PC-9 (cell line): ENCODE data around the gene C9orf43. TPM values are rescaled to one million over a fixed set of nuclear protein-coding genes. Genes with fewer than 3 reads are reported as not detected.
A peak's percentile ranks its signal among the peaks of the same experiment; 100 is the strongest.
"Not testable (repeated sequence)": the region's sequence is repeated elsewhere in the genome, so short reads cannot be mapped to it uniquely, and the experiment has no call there.

ENCODE experiments used
- BruUV-seq: library from RNA; stranded (reverse); fragments of 400-500 nt; replicated peaks from 2 replicates; lab custom pipeline; 2021; lab: Mats Ljungman, UMichigan
- CTCF ChIA-PET: fragments of 300-600 bp; sonication (Branson Sonifier 250); formaldehyde crosslinking; loops from one replicate; lab custom pipeline; 2022; ENCODE audit warnings: antibody characterized with exemption; lab: Charles Lee
- POLR2A ChIA-PET: fragments of 300-600 bp; sonication (Branson Sonifier 250); formaldehyde crosslinking; loops from one replicate; lab custom pipeline; 2022; ENCODE audit warnings: antibody characterized with exemption; ENCODE audit not compliant: unreplicated experiment; lab: Charles Lee
- DNase-seq, 2 experiments: peaks; one replicate each; pipeline versions ENCODE4 v3.0.0 to v3.0.0-alpha.2; 2015 to 2022; ENCODE audit warnings: mixed read lengths in 1 of 2
- H2AFZ ChIP-seq: fragments of 200-600 bp; sonication (generic); 2 replicates; pipeline ENCODE4 v1.8.1; 2017; ENCODE audit warnings: antibody characterized with exemption
- H3F3A ChIP-seq: fragments of 200-600 bp; sonication (generic); 2 replicates; pipeline ENCODE4 v1.8.1; 2017; ENCODE audit warnings: antibody characterized with exemption, mild to moderate bottlenecking, low read depth; ENCODE audit not compliant: insufficient read depth
- H3K27ac ChIP-seq: fragments of 200-600 bp; sonication (generic); 2 replicates; pipeline ENCODE4 v1.6.1; 2016; ENCODE audit warnings: mixed run types
- H3K27me3 ChIP-seq: fragments of 200-600 bp; sonication (generic); 2 replicates; pipeline ENCODE4 v1.6.1; 2016; ENCODE audit warnings: low read depth, mixed run types; ENCODE audit not compliant: insufficient read depth
- H3K36me3 ChIP-seq: fragments of 200-600 bp; sonication (generic); 2 replicates; pipeline ENCODE4 v1.6.1; 2016; ENCODE audit warnings: low read depth, mixed run types
- H3K4me1 ChIP-seq: fragments of 200-600 bp; sonication (generic); replicated peaks from 2 replicates; pipeline ENCODE4 v1.6.1; 2016; ENCODE audit warnings: mixed run types; ENCODE audit not compliant: insufficient read depth
- H3K4me2 ChIP-seq: fragments of 200-600 bp; sonication (generic); 2 replicates; pipeline ENCODE4 v1.6.1; 2017; ENCODE audit warnings: mixed run types
- H3K4me3 ChIP-seq: fragments of 200-600 bp; sonication (generic); 2 replicates; pipeline ENCODE4 v1.6.1; 2016; ENCODE audit warnings: mixed run types
- H3K79me2 ChIP-seq: fragments of 200-600 bp; sonication (generic); 2 replicates; pipeline ENCODE4 v1.6.1; 2017; ENCODE audit warnings: low read depth, mixed run types
- H3K9me2 ChIP-seq: fragments of 200-600 bp; sonication (generic); 2 replicates; pipeline ENCODE4 v1.8.1; 2017; ENCODE audit warnings: mild to moderate bottlenecking; ENCODE audit not compliant: insufficient read depth
- H3K9me3 ChIP-seq: fragments of 200-600 bp; sonication (generic); 2 replicates; pipeline ENCODE4 v1.8.1; 2016; ENCODE audit warnings: low read depth; ENCODE audit not compliant: insufficient read depth
- H4K20me1 ChIP-seq: fragments of 200-600 bp; sonication (generic); 2 replicates; pipeline ENCODE4 v1.8.1; 2017; ENCODE audit not compliant: insufficient read depth
- CTCF ChIP-seq: fragments of 200-600 bp; sonication (generic); conservative IDR thresholded peaks from 2 replicates; pipeline ENCODE4 v1.6.1; 2017; ENCODE audit warnings: mixed run types, antibody characterized with exemption, mild to moderate bottlenecking, moderate library complexity
- EZH2 ChIP-seq: fragments of 200-600 bp; sonication (generic); IDR thresholded peaks from 2 replicates; pipeline ENCODE4 v1.8.0; 2017; ENCODE audit warnings: antibody characterized with exemption, low read depth
- intact Hi-C: fragments of 100-400 bp; cut with micrococcal nuclease; formaldehyde crosslinking; loops from one replicate; pipeline ENCODE4 v1.10.0; 2022; ENCODE audit not compliant: unreplicated experiment
- total RNA-seq: library from RNA; stranded (reverse); gene quantifications from 2 replicates; pipeline ENCODE4 v1.2.3, GENCODE V29; 2021

The C9orf43 gene
- total RNA-seq, 1 experiment from 2014 or later = 2.5 TPM

- TF ChIP-seq EZH2 (no peak), CTCF (peak; percentile 89)
- Histone ChIP-seq H4K20me1 (0 out of 2 replicates have a peak, but pooled peaks cover 7% of the 10 kb centered on the region), H3K36me3 (no peaks in the 10 kb centered on the region), H3K4me2 (peak within 1 kb of the TSS; percentile 77), H3K4me3 (peak within 1 kb of the TSS; percentile 75), H3F3A (peaks cover 29% of the 10 kb centered on the region), H3K4me1 (peaks cover 32% of the 10 kb centered on the region), H3K79me2 (no peaks in the 10 kb centered on the region), H3K27ac (peak within 1 kb of the TSS; percentile 14; the same call in 1 of the 2 replicates), H3K9me2 (no peaks in the 10 kb centered on the region), H3K9me3 (no peaks in the 10 kb centered on the region), H2AFZ (peak within 1 kb of the TSS; percentile 93), H3K27me3 (no peaks in the 10 kb centered on the region)
- POLR2A ChIA-PET = interaction anchor here (0.6 to 1.0 kb wide), 7 partner anchors 9 to 257 kb away, joined by 3 to 8 read pairs (median 5); partner anchors contain the start of genes C9orf43, CDC26, POLE3 and WDR31
- DNase-seq = peak; percentile 93 to 100
- CTCF ChIA-PET = interaction anchor here (0.5 to 2.8 kb wide), 4 partner anchors 9 to 62 kb away, joined by 3 to 9 read pairs (median 6); partner anchors contain the start of genes C9orf43, POLE3 and WDR31
- intact Hi-C loops = loop anchor here (1.0 to 5.0 kb wide), 6 partner anchors 19 to 258 kb away; no protein-coding TSS in a partner anchor
- no TSS peak for BruUV-seq
Measured at GRCh38 chr9:113401027-113401792, 9.3 kb upstream of the C9orf43 start, which contains the start of gene ALAD. Gene ALAD (minus strand): TSS chr9:113401284. CDS start chr9:113393559, 7,725 bp downstream.

GRCh38 chr9:113403646-113404045, 6.9 kb upstream of the C9orf43 start:
- TF ChIP-seq EZH2 (no peak), CTCF (no peak)
- H3K4me2 ChIP-seq = no peak overlapping the region
- no peak overlapping the region for H3K4me3 ChIP-seq
- no peaks in the 10 kb centered on the region for H4K20me1 ChIP-seq
- peaks cover 27% of the 10 kb centered on the region for H3K4me1 ChIP-seq
- POLR2A ChIA-PET = no interaction called here
- no peak for DNase-seq
- H3F3A ChIP-seq = peaks cover 30% of the 10 kb centered on the region
- no peaks in the 10 kb centered on the region for H3K9me2 ChIP-seq
- H3K36me3 ChIP-seq = peaks cover 9% of the 10 kb centered on the region
- no peaks in the 10 kb centered on the region for H3K9me3 ChIP-seq
- H2AFZ ChIP-seq = no peak overlapping the region
- H3K79me2 ChIP-seq = peaks cover 8% of the 10 kb centered on the region
- no peak overlapping the region for H3K27ac ChIP-seq
- H3K27me3 ChIP-seq = no peaks in the 10 kb centered on the region
- intact Hi-C loops = loop anchor here (5.0 kb wide), 2 partner anchors 36 to 179 kb away; no protein-coding TSS in a partner anchor
- CTCF ChIA-PET = interaction anchor here (0.7 kb wide), 1 partner anchor 64 kb away, joined by 9 read pairs; the partner anchor contains the start of gene WDR31
- no TSS peak for BruUV-seq

GRCh38 chr9:113406353-113406752, 4.2 kb upstream of the C9orf43 start:
- intact Hi-C loops = loop anchor here (5.0 kb wide), 1 partner anchor 294 kb away; no protein-coding TSS in a partner anchor
- peaks cover 11% of the 10 kb centered on the region for H3K36me3 ChIP-seq
- H3K4me3 ChIP-seq, H3K27me3 ChIP-seq, H3K9me3 ChIP-seq, POLR2A ChIA-PET, H3K27ac ChIP-seq, H3K4me2 ChIP-seq, H3K9me2 ChIP-seq, DNase-seq, H4K20me1 ChIP-seq, H2AFZ ChIP-seq, BruUV-seq: not testable (repeated sequence)
- H3K4me1 ChIP-seq = peaks cover 19% of the 10 kb centered on the region
- peaks cover 31% of the 10 kb centered on the region for H3F3A ChIP-seq
- peaks cover 21% of the 10 kb centered on the region for H3K79me2 ChIP-seq
- CTCF ChIA-PET = interaction anchor here (0.7 kb wide), 3 partner anchors 30 to 268 kb away, joined by 3 to 4 read pairs (median 3); no protein-coding TSS in a partner anchor
